ENCODE measurements around the gene GRIK4.

- no peak for TF ChIP-seq REST (IDR thresholded peaks at IDR 0.05; ENCODE audit: insufficient read depth in 1 of 2, low read depth in 2 of 2, low read length in 2 of 2)
- no peak for TF ChIP-seq POLR2AphosphoS5 (IDR thresholded peaks at IDR 0.05; ENCODE audit: low read depth, low read length)
- no peak for TF ChIP-seq TAF1 (IDR thresholded peaks at IDR 0.05; ENCODE audit: borderline replicate concordance, insufficient read depth, low read length)
- TF ChIP-seq SIN3A (IDR thresholded peaks at IDR 0.05; ENCODE audit: borderline replicate concordance, insufficient read depth, low read length) = no peak
Observed at GRCh38 chr11:120747850-120748814, 236.6 kb downstream of the GRIK4 start.

Measured in PFSK-1 (cell line).